Bronchus fibroblast of lung (primary cell): ENCODE data around the gene MDM4. TPM values are rescaled to one million over a fixed set of nuclear protein-coding genes. Genes with fewer than 3 reads are reported as not detected.

Experiments
- total RNA-seq: library from RNA; depleted of rRNA; stranded (reverse); fragments of >200 nt; gene quantifications from 2 replicates; pipeline ENCODE4 v1.2.3, GENCODE V29; 2015

Gene MDM4, protein sequence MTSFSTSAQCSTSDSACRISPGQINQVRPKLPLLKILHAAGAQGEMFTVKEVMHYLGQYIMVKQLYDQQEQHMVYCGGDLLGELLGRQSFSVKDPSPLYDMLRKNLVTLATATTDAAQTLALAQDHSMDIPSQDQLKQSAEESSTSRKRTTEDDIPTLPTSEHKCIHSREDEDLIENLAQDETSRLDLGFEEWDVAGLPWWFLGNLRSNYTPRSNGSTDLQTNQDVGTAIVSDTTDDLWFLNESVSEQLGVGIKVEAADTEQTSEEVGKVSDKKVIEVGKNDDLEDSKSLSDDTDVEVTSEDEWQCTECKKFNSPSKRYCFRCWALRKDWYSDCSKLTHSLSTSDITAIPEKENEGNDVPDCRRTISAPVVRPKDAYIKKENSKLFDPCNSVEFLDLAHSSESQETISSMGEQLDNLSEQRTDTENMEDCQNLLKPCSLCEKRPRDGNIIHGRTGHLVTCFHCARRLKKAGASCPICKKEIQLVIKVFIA
- 5.9 and 8.4 TPM in 2 replicates for total RNA-seq

DNA sequence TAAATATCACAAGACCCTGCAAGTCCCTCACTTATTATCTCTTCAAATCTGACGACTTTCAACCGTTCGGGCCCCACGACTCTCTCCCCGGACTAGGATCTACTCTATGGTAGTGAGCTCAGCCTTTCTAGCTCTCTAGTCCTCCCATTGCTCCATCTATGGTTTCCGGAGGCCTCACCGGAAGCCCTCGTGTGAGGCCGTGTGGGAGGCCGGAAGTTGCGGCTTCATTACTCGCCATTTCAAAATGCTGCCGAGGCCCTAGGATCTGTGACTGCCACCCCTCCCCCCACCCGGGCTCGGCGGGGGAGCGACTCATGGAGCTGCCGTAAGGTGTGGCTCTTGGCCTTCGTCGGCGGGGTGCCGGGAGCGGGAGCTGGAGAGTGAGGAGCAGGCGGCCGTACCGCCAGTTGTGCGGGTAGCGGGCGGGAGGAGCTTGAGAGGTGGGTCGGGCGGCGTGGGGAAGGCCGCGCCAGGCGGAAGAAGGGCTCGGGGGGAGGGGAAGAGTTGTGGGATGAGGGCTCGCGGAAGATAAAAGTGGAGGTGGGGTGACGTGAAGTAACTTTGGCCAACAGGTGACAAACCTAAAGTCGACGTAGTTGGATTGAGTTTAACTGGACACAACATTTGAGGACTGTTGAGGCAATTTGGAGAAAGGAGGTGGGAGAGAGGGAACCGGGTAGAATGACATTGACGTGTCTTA is at the start of gene MDM4:
TSS of gene MDM4 (plus strand) at position 227 of the 700 bp plus-strand sequence. CDS start 9,113 bp downstream, outside the sequence.

DNA sequence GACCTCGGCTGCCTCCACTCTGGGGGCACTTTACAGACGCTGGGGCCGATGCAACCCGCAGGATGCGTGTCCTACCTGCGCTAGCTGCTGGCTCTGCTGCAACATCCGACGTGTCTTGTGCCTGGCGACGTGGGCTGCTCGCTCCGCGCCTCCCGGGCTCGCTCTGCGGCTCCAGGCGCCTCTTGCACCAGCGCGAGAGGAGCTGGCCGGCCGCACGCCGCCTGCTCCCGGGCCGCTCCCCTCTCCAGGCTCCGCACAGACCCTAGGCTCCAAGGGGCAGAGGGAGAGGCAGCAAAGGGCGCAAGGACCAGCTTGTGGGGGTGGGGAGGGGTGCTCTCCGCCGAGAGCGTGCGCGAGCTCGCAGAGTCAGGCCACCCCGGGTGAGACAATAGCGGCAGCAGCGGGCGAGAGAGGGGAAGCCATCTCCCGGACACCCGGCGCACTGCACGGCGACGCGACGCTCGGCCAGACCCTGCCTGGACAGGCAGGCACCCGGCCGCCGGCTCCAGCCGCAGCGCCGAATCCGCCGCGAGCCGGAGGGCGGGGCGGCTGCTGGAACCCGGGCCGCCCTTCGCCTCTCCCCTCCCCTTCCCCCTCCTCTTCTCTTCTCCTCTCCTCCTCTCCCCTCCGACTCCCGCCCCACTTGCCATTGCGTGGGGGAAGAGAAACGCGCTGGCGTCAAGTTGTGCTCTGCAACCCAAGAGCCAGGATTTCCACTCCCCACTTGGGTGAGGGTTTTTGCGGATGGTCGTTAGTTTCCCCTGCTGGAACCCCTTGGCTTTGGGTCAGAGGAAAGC is 21.7 kb upstream of the MDM4 start, which contains the start of gene PIK3C2B:
TSS of gene PIK3C2B (minus strand) at position 525 of the 797 bp plus-strand sequence. CDS start 25,003 bp downstream, outside the sequence.

Other genes starting within 250 kb of the MDM4 start
- 1.0 TPM in 2 replicates for gene PLEKHA6, start 156.5 kb upstream of the MDM4 start, total RNA-seq
- 17.5 and 17.7 TPM in 2 replicates for gene PPP1R15B, start 104.6 kb upstream of the MDM4 start, total RNA-seq
- 1.3 and 1.5 TPM in 2 replicates for gene PIK3C2B, start 21.6 kb upstream of the MDM4 start, total RNA-seq
- not detected in 2 replicates for gene LRRN2, start 169.3 kb downstream of the MDM4 start, total RNA-seq